ENCODE measurements around the gene CPNE2.

DNA sequence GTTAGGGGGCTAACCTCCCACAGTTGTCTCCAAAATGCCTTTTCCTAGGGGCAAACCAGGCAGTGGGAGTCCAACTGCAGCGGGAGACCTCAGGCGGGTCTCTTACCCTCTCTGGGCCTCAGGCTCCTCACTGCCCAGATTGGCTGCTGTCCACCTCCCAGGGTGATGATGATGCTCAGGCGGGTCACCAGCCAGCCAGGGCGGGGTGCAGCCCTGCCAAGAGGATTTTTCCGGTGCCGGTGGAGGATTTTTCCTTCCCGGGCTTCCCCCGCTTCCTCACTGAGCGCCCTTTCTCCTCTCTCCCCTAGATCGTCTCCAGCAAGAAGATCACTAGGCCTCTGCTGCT, 22.8 kb downstream of the CPNE2 start:
- TF ChIP-seq EZH2 (IDR thresholded peaks at IDR 0.05) (no peak), POLR2AphosphoS5 (IDR thresholded peaks at IDR 0.05; ENCODE audit: borderline replicate concordance, low read depth, low read length) (no peak)

Measured in SK-N-MC (cell line).